Nucleus accumbens (tissue), 56 donors: ENCODE results near the gene APOD.

Experiments
- DNase-seq, 56 donors: peaks; one replicate each; lab custom pipeline; 2025; lab: John Stamatoyannopoulos, UW

APOD gene

DNA sequence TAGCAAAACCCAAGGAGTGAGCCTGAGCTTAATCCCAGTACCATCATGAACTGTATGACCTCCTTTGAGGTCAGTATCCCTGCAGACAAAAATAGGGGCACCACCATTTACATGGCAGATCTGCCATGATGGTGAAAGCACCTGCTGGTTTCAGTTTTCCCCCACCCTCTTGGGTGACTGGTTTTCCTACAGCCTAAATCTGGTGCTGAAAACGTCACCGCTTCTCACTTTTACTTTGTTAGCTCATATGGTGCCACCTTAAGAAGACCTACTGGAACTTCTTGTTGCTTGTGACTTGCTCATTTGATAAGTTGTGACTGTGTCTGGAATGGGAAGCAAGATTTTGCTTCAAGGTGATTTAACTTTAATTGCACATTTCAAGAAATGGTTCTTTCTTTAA, 45.7 kb downstream of the APOD start:
- no peak for DNase-seq

DNA sequence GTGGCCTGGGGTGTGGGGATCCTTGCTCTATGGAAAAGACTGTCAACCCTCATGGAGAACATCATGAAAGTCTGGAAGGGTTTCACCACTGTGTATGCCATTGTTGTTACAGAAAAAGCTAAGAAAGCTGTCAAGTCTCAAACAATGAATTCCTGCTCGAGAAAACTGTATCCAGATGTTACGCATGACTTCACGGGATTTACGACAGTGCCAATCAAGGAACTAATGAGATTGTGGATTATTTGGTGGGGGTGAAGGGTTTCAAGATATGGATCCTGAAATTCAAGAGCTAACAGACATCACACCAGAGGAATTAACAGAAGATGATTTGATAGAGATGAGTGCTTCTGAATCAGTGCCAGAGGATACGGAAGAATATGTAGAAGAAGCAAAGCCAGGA, 48.4 kb downstream of the APOD start:
- no peak for DNase-seq

GRCh38 chr3:195532834-195533233, 50.9 kb downstream of the APOD start:
- no peak for DNase-seq

GRCh38 chr3:195532345-195532744, 51.4 kb downstream of the APOD start:
- DNase-seq, result no peak

GRCh38 chr3:195531683-195532082, 52.1 kb downstream of the APOD start:
- no peak for DNase-seq

- DNase-seq, result no peak
These were observed 57.2 kb downstream of the APOD start for GRCh38 chr3:195526492-195526891.

DNA sequence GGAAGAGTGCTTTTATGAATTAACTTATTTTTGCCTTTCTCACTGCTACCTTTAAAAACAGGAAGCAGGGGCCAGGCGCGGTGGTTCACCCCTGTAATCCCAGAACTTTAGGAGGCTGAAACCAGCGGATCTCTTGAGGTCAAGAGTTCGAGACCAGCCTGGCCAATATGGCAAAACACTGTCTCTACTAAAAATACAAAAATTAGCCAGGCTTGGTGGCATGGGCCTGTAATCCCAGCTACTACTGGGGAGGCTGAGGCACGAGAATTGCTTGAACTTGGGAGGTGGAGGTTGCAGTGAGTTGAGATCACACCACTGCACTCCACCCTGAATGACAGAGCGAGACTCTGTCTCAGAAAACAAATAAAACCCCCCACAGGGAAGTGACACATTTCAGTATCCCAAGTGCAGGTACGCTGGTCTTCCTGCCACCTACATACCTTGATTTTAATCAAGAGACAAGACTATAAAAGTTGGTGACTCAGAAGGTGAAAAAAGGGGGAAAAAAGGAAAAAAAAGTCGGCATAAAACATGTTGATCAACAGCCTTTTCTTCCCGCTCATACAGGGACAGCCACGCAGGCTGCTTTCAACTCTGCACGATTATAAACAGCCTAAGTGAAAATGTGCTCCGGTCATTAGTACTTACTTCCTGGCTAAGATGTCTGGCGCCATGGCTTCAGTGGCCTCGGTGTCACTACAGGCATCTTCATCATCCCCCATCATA, 59.4 kb downstream of the APOD start:
- no peak for DNase-seq

GRCh38 chr3:195522254-195523023, 61.3 kb downstream of the APOD start:
- DNase-seq, result peak in 1 of 56 donors; percentile 15
